WTC11 (cell line): ENCODE results near the gene DNAJC12. TPM values are rescaled to one million over a fixed set of nuclear protein-coding genes. Genes with fewer than 3 reads are reported as not detected.
A peak's percentile ranks its signal among the peaks of the same experiment; 100 is the strongest.

Source experiments
- ATAC-seq: fragments of 200-7000 bp; cut with Tn5 transposase; 2 replicates; pipeline ENCODE4 v1.10.0; 2021; ENCODE audit warnings: mild to moderate bottlenecking, moderate library complexity
- CTCF ChIA-PET: fragments of 300-600 bp; sonication (Branson Sonifier 250); formaldehyde crosslinking; loops from one replicate; lab custom pipeline; 2021; ENCODE audit warnings: antibody characterized with exemption; lab: Charles Lee
- POLR2A ChIA-PET: fragments of 350-600 bp; sonication (Branson Sonifier 250); formaldehyde crosslinking; loops from one replicate; lab custom pipeline; 2021; ENCODE audit warnings: antibody characterized with exemption; lab: Charles Lee
- DNase-seq: peaks from one replicate; pipeline ENCODE4 v3.0.0; 2021; ENCODE audit warnings: low spot score
- H3K27ac Mint-ChIP-seq: 2 replicates; pipeline ENCODE4 v1.8.0; 2021; ENCODE audit warnings: mixed read lengths
- H3K27me3 Mint-ChIP-seq: 2 replicates; pipeline ENCODE4 v1.8.0; 2021; ENCODE audit warnings: low read depth, mild to moderate bottlenecking, moderate library complexity, mixed read lengths
- H3K36me3 Mint-ChIP-seq: 2 replicates; pipeline ENCODE4 v1.8.0; 2021; ENCODE audit warnings: mixed read lengths
- H3K4me1 Mint-ChIP-seq: 2 replicates; pipeline ENCODE4 v1.8.0; 2022; ENCODE audit warnings: mixed read lengths
- H3K4me3 Mint-ChIP-seq: 2 replicates; pipeline ENCODE4 v1.8.0; 2021; ENCODE audit warnings: mild to moderate bottlenecking, moderate library complexity, mixed read lengths
- H3K9me3 Mint-ChIP-seq: 2 replicates; pipeline ENCODE4 v1.8.0; 2021; ENCODE audit warnings: mixed read lengths
- ATF1 ChIP-seq: sonication (generic); formaldehyde crosslinking; IDR thresholded peaks from 2 replicates; pipeline ENCODE4 v1.8.1; 2023; ENCODE audit warnings: mild to moderate bottlenecking, moderate library complexity, missing genetic modification reagents
- CBFB ChIP-seq: sonication (generic); formaldehyde crosslinking; IDR thresholded peaks from 2 replicates; pipeline ENCODE4 v1.8.1; 2022; ENCODE audit warnings: mild to moderate bottlenecking, low read depth, missing genetic modification reagents
- ELF4 ChIP-seq: sonication (generic); formaldehyde crosslinking; IDR thresholded peaks from 2 replicates; pipeline ENCODE4 v1.8.1; 2022; ENCODE audit warnings: low read depth, mild to moderate bottlenecking, moderate library complexity, missing genetic modification reagents
- ETV6 ChIP-seq: sonication (generic); formaldehyde crosslinking; IDR thresholded peaks from 2 replicates; pipeline ENCODE4 v1.8.1; 2022; ENCODE audit warnings: mild to moderate bottlenecking, missing genetic modification reagents
- FOXJ3 ChIP-seq: sonication (generic); formaldehyde crosslinking; IDR thresholded peaks from 2 replicates; pipeline ENCODE4 v1.9.0; 2021; ENCODE audit warnings: missing genetic modification reagents, mild to moderate bottlenecking, borderline replicate concordance
- FOXK1 ChIP-seq: sonication (generic); formaldehyde crosslinking; IDR thresholded peaks from 2 replicates; pipeline ENCODE4 v1.8.0; 2022; ENCODE audit warnings: mild to moderate bottlenecking, moderate library complexity, missing genetic modification reagents
- FOXP1 ChIP-seq: sonication (generic); formaldehyde crosslinking; IDR thresholded peaks from 2 replicates; pipeline ENCODE4 v1.8.0; 2022; ENCODE audit warnings: missing genetic modification reagents, mild to moderate bottlenecking, moderate library complexity, borderline replicate concordance
- GABPB1 ChIP-seq: sonication (generic); formaldehyde crosslinking; IDR thresholded peaks from 2 replicates; pipeline ENCODE4 v1.8.1; 2023; ENCODE audit warnings: mild to moderate bottlenecking, missing genetic modification reagents
- JUN ChIP-seq: sonication (generic); formaldehyde crosslinking; IDR thresholded peaks from 2 replicates; pipeline ENCODE4 v1.8.0; 2023; ENCODE audit warnings: mild to moderate bottlenecking, missing genetic modification reagents
- RORB ChIP-seq: fragments of 250-450 bp; sonication (Bioruptor Pico); IDR thresholded peaks from 2 replicates; pipeline ENCODE4 v1.9.0; 2021; ENCODE audit warnings: mild to moderate bottlenecking
- SOX15 ChIP-seq: fragments of 250-450 bp; sonication (Bioruptor Pico); IDR thresholded peaks from 2 replicates; pipeline ENCODE4 v1.9.0; 2021; ENCODE audit warnings: mild to moderate bottlenecking
- TEAD4 ChIP-seq: sonication (generic); formaldehyde crosslinking; IDR thresholded peaks from 2 replicates; pipeline ENCODE4 v1.8.0; 2022; ENCODE audit warnings: mild to moderate bottlenecking, missing genetic modification reagents
- ZNF232 ChIP-seq: sonication (generic); formaldehyde crosslinking; IDR thresholded peaks from 2 replicates; pipeline ENCODE4 v1.8.0; 2022; ENCODE audit warnings: mild to moderate bottlenecking, missing genetic modification reagents
- total RNA-seq: library from RNA; stranded (reverse); gene quantifications from 3 replicates; pipeline ENCODE4 v1.2.3, GENCODE V29; 2021
- TF ChIP-seq, protein P1 (sequence below): fragments of 250-450 bp; sonication (Bioruptor Pico); IDR thresholded peaks from 2 replicates; pipeline ENCODE4 v1.9.0; 2021; ENCODE audit warnings: moderate library complexity, mild to moderate bottlenecking, inconsistent platforms, borderline replicate concordance
- TF ChIP-seq, protein P2 (sequence below): sonication (generic); formaldehyde crosslinking; IDR thresholded peaks from 2 replicates; pipeline ENCODE4 v1.8.0; 2022; ENCODE audit warnings: mild to moderate bottlenecking, missing genetic modification reagents
- TF ChIP-seq, protein P3 (sequence below): sonication (generic); formaldehyde crosslinking; IDR thresholded peaks from 2 replicates; pipeline ENCODE4 v1.8.1; 2023; ENCODE audit warnings: mild to moderate bottlenecking, missing genetic modification reagents, moderate library complexity
- TF ChIP-seq, protein P4 (sequence below): fragments of 250-450 bp; sonication (Bioruptor Pico); IDR thresholded peaks from 2 replicates; pipeline ENCODE4 v2.1.2; 2022; ENCODE audit warnings: mild to moderate bottlenecking, moderate library complexity
- TF ChIP-seq, protein P5 (sequence below): fragments of 250-450 bp; sonication (Bioruptor Pico); IDR thresholded peaks from 2 replicates; pipeline ENCODE4 v1.9.0; 2021; ENCODE audit warnings: mild to moderate bottlenecking
- TF ChIP-seq, protein P6 (sequence below): sonication (generic); formaldehyde crosslinking; IDR thresholded peaks from 2 replicates; pipeline ENCODE4 v1.8.0; 2023; ENCODE audit warnings: missing genetic modification reagents, mild to moderate bottlenecking, borderline replicate concordance
- TF ChIP-seq, protein P7 (sequence below): sonication (generic); formaldehyde crosslinking; IDR thresholded peaks from 2 replicates; pipeline ENCODE4 v1.8.0; 2023; ENCODE audit warnings: missing genetic modification reagents

Gene DNAJC12
- total RNA-seq, 1 experiment from 2014 or later: 0.94 TPM

DNA sequence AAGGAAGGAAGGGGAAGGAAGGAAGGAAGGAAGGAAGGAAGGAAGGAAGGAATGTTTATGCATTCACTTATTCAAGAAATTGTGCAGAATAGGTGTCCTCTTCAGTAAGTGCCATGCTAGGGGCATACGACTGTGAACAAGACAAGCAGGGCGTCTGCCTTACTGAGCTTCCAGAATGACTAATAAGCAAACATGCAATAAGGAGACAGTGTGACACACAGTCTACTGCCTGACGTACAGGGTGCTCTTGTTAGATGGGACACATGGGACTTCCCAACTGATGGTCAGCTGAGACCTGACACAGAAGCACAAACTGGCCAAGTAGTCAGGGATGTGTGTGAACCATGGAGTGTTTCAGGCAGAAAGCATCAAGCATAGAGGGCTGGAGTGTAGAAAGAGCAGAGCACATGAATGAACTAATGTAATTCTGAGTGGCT is 18.2 kb downstream of the DNAJC12 start:
- ChIA-PET CTCF (no interaction called here), POLR2A (no interaction called here)
- H3K4me3 Mint-ChIP-seq: no peak overlapping the region
- H3K36me3 Mint-ChIP-seq: no peaks in the 10 kb centered on the region
- no peaks in the 10 kb centered on the region for H3K4me1 Mint-ChIP-seq
- DNase-seq: no peak
- no peaks in the 10 kb centered on the region for H3K9me3 Mint-ChIP-seq
- peak; percentile 47; the same call in 1 of the 2 replicates for TF ChIP-seq GABPB1 (CRISPR knock-in tag)
- TF ChIP-seq FOXP1 (CRISPR knock-in tag): no peak
- no peak for TF ChIP-seq RORB (CRISPR knock-in tag)
- no peak for TF ChIP-seq FOXJ3 (CRISPR knock-in tag)
- TF ChIP-seq ZNF232 (CRISPR knock-in tag): no peak
- TF ChIP-seq, protein P1, sequence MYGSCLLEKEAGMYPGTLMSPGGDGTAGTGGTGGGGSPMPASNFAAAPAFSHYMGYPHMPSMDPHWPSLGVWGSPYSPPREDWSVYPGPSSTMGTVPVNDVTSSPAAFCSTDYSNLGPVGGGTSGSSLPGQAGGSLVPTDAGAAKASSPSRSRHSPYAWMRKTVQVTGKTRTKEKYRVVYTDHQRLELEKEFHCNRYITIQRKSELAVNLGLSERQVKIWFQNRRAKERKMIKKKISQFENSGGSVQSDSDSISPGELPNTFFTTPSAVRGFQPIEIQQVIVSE (CRISPR knock-in tag): no peak
- no peak for TF ChIP-seq FOXK1 (CRISPR knock-in tag)
- H3K27me3 Mint-ChIP-seq: no peaks in the 10 kb centered on the region
- ATAC-seq: no peak
- H3K27ac Mint-ChIP-seq: no peak overlapping the region

DNA sequence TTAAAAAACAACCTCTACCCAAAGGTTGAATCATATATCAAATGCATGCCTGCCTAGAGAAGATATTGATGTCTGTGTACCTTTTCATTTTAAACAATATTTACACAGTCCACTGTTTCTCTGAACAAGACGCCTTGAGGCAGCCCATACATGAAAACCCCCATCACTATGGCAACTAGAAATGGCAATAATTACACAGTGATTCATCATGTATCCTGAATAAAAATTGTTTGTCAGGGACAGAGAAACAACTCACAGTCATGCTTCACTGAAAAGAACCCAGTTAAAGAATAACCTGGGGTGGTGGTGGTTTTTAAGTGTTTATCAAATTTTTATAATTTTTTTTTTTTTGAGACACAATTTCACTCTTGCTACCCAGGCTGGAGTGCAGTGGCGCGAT is 19.7 kb downstream of the DNAJC12 start:
- no peaks in the 10 kb centered on the region for H3K27me3 Mint-ChIP-seq
- no peaks in the 10 kb centered on the region for H3K4me1 Mint-ChIP-seq
- TF ChIP-seq ELF4 (CRISPR knock-in tag): no peak
- TF ChIP-seq GABPB1 (CRISPR knock-in tag): peak; percentile 49; the same call in 1 of the 2 replicates
- TF ChIP-seq, protein P2, sequence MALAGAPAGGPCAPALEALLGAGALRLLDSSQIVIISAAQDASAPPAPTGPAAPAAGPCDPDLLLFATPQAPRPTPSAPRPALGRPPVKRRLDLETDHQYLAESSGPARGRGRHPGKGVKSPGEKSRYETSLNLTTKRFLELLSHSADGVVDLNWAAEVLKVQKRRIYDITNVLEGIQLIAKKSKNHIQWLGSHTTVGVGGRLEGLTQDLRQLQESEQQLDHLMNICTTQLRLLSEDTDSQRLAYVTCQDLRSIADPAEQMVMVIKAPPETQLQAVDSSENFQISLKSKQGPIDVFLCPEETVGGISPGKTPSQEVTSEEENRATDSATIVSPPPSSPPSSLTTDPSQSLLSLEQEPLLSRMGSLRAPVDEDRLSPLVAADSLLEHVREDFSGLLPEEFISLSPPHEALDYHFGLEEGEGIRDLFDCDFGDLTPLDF (CRISPR knock-in tag): no peak
- TF ChIP-seq ETV6: no peak
- no peak for TF ChIP-seq JUN (CRISPR knock-in tag)
- TF ChIP-seq, protein P3, sequence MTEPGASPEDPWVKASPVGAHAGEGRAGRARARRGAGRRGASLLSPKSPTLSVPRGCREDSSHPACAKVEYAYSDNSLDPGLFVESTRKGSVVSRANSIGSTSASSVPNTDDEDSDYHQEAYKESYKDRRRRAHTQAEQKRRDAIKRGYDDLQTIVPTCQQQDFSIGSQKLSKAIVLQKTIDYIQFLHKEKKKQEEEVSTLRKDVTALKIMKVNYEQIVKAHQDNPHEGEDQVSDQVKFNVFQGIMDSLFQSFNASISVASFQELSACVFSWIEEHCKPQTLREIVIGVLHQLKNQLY: no peak
- TF ChIP-seq, all 79 proteins: peak for 1
- ChIA-PET CTCF (no interaction called here), POLR2A (no interaction called here)
- no peaks in the 10 kb centered on the region for H3K36me3 Mint-ChIP-seq
- no peaks in the 10 kb centered on the region for H3K9me3 Mint-ChIP-seq
- no peak for ATAC-seq
- no peak for DNase-seq
- no peak overlapping the region for H3K4me3 Mint-ChIP-seq
- H3K27ac Mint-ChIP-seq: no peak overlapping the region

DNA sequence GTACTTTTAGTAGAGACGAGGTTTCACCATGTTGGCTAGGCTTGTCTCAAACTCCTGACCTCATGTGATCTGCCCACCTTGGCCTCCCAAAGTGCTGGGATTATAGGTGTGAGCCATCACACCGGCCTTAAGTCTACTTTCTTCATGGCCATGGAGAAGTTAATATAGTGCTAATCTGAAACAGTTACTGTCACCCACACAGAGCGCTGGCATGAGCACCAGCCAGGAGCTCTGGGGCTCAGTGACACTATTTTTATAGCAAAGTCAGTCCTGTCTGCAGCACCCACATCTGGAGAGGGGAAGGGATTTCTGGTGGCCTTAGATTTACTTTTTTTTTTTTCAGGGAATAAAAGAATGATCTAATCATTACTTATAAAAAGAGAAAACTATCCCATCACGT is 21.3 kb downstream of the DNAJC12 start:
- TF ChIP-seq ATF1: no peak
- TF ChIP-seq CBFB (CRISPR knock-in tag): no peak
- TF ChIP-seq, protein P4, sequence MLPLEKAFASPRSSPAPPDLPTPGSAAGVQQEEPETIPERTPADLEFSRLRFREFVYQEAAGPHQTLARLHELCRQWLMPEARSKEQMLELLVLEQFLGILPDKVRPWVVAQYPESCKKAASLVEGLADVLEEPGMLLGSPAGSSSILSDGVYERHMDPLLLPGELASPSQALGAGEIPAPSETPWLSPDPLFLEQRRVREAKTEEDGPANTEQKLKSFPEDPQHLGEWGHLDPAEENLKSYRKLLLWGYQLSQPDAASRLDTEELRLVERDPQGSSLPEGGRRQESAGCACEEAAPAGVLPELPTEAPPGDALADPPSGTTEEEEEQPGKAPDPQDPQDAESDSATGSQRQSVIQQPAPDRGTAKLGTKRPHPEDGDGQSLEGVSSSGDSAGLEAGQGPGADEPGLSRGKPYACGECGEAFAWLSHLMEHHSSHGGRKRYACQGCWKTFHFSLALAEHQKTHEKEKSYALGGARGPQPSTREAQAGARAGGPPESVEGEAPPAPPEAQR (CRISPR knock-in tag): no peak
- TF ChIP-seq ZNF232 (CRISPR knock-in tag): no peak
- TF ChIP-seq SOX15 (CRISPR knock-in tag): no peak
- TF ChIP-seq, protein P5, sequence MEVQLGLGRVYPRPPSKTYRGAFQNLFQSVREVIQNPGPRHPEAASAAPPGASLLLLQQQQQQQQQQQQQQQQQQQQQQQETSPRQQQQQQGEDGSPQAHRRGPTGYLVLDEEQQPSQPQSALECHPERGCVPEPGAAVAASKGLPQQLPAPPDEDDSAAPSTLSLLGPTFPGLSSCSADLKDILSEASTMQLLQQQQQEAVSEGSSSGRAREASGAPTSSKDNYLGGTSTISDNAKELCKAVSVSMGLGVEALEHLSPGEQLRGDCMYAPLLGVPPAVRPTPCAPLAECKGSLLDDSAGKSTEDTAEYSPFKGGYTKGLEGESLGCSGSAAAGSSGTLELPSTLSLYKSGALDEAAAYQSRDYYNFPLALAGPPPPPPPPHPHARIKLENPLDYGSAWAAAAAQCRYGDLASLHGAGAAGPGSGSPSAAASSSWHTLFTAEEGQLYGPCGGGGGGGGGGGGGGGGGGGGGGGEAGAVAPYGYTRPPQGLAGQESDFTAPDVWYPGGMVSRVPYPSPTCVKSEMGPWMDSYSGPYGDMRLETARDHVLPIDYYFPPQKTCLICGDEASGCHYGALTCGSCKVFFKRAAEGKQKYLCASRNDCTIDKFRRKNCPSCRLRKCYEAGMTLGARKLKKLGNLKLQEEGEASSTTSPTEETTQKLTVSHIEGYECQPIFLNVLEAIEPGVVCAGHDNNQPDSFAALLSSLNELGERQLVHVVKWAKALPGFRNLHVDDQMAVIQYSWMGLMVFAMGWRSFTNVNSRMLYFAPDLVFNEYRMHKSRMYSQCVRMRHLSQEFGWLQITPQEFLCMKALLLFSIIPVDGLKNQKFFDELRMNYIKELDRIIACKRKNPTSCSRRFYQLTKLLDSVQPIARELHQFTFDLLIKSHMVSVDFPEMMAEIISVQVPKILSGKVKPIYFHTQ: no peak
- TF ChIP-seq, protein P6, sequence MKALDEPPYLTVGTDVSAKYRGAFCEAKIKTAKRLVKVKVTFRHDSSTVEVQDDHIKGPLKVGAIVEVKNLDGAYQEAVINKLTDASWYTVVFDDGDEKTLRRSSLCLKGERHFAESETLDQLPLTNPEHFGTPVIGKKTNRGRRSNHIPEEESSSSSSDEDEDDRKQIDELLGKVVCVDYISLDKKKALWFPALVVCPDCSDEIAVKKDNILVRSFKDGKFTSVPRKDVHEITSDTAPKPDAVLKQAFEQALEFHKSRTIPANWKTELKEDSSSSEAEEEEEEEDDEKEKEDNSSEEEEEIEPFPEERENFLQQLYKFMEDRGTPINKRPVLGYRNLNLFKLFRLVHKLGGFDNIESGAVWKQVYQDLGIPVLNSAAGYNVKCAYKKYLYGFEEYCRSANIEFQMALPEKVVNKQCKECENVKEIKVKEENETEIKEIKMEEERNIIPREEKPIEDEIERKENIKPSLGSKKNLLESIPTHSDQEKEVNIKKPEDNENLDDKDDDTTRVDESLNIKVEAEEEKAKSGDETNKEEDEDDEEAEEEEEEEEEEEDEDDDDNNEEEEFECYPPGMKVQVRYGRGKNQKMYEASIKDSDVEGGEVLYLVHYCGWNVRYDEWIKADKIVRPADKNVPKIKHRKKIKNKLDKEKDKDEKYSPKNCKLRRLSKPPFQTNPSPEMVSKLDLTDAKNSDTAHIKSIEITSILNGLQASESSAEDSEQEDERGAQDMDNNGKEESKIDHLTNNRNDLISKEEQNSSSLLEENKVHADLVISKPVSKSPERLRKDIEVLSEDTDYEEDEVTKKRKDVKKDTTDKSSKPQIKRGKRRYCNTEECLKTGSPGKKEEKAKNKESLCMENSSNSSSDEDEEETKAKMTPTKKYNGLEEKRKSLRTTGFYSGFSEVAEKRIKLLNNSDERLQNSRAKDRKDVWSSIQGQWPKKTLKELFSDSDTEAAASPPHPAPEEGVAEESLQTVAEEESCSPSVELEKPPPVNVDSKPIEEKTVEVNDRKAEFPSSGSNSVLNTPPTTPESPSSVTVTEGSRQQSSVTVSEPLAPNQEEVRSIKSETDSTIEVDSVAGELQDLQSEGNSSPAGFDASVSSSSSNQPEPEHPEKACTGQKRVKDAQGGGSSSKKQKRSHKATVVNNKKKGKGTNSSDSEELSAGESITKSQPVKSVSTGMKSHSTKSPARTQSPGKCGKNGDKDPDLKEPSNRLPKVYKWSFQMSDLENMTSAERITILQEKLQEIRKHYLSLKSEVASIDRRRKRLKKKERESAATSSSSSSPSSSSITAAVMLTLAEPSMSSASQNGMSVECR (CRISPR knock-in tag): no peak
- no peak for TF ChIP-seq TEAD4 (CRISPR knock-in tag)
- TF ChIP-seq, protein P7, sequence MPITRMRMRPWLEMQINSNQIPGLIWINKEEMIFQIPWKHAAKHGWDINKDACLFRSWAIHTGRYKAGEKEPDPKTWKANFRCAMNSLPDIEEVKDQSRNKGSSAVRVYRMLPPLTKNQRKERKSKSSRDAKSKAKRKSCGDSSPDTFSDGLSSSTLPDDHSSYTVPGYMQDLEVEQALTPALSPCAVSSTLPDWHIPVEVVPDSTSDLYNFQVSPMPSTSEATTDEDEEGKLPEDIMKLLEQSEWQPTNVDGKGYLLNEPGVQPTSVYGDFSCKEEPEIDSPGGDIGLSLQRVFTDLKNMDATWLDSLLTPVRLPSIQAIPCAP (CRISPR knock-in tag): no peak
- TF ChIP-seq, all 79 proteins: peak for 0
- Mint-ChIP-seq H3K4me1 (no peaks in the 10 kb centered on the region), H3K27me3 (no peaks in the 10 kb centered on the region), H3K4me3 (no peak overlapping the region), H3K36me3 (no peaks in the 10 kb centered on the region), H3K9me3 (no peaks in the 10 kb centered on the region), H3K27ac (no peak overlapping the region)
- DNase-seq (no peak), ATAC-seq (no peak)
- ChIA-PET CTCF (interaction anchor here (0.6 kb wide), 1 partner anchor 1529 kb away, joined by 3 read pairs; no protein-coding TSS in a partner anchor), POLR2A (no interaction called here)
